HG03575 (cell line): ENCODE data around the gene YY1.
"Not testable (repeated sequence)": the region's sequence is repeated elsewhere in the genome, so short reads cannot be mapped to it uniquely, and the experiment has no call there.

ENCODE experiments used
- ATAC-seq: cut with Tn5 transposase; IDR thresholded peaks from one replicate; pipeline ENCODE4 v1.9.1; 2021; ENCODE audit not compliant: unreplicated experiment, insufficient number of reproducible peaks, low FRiP score; ENCODE audit errors: extremely low read depth

YY1 gene

GRCh38 chr14:100279133-100279532, 40.2 kb downstream of the YY1 start:
- ATAC-seq: no peak

DNA sequence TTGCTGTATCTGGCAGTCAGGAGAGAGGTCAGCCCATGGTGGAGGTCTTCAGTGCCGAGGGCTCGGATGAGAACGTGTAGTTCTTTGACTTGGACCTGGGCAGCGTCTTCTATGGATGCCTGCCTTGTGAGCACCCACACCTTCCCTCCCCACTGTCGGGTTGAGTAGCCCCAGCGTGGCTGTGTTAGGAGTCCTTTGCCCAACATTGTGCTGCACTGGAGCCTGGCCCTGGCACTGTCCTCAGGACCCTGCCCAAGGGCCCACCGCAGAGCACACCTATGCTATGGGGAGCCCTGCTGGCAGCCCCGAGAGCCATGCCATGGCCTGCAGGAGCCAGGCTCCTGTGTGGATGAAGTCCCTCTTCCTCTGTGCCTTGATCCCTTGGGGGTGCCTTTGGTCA, 40.6 kb downstream of the YY1 start:
- no peak for ATAC-seq

DNA sequence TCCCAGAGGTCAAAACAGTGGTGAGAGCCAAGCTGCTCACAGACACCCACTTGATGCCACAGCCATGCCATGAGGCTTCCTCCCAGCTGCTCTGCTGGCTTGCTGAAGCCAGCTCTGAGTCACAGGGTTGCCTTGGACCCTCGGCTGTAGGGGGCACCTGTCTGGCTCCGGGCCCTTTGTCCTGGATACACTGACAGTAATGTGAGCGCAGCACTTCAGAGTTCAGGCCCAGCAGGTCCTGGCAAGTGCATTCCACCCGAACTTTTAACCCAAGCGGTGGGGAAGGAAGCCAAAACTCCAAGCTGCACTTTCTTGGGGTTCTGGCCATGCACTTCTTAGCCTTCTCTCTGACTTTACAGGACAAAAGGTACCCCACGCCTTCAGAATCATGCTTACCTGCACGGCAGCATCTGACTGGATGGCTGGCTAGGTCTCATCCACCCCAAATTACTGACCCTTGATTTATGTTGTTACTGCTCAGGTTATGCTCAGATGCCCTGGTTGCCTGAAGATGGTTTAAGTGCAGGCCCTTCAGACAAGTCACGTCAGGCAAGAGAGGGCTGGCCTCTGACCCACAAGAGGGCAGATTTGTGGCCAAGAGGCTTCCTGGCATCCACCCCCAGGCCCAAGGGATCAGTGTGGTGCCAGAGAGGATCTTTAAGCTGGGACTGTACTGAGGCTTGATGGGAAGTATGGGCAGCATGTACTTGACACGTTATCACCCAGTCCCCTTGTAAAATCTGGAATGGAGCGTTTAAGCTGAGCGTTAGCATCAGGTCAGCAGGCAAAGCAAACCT, 42.5 kb downstream of the YY1 start:
- ATAC-seq: no peak

GRCh38 chr14:100282083-100282350, 43.1 kb downstream of the YY1 start:
- ATAC-seq: no peak

DNA sequence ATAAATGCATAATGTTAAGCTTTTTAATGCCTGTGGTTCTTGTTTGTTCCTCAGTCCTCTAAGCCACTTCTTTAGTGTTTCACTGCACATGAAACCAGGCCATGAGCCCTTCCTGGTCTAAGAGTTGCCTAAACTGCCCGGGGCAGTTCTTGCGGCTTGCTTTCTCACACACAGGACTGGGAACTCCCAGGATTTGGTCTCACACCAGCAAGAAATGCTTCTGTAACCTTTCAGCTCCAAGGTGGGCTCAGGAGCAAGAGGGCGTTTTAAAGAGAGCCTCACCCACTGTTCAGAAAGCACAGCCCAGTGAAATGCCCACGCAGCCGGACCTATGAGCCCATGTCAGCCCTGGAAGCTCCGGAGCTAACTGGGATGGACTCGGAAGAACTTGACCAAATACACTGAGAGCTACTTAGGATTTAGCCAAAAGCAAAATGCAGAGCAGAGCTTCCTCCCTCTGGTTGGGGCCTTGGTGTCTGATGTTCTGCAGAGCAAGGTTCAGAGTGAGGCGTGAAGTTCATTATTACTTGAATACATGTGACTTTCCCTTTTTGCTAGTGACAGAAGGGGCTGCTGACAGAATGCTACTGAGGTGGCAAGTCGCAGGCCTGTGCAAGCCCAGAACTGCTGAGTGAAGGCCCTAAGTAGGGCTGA, 43.9 kb downstream of the YY1 start:
- no peak for ATAC-seq

GRCh38 chr14:100283436-100283835, 44.5 kb downstream of the YY1 start:
- ATAC-seq: not testable (repeated sequence)

- no peak for ATAC-seq
Observed at GRCh38 chr14:100283984-100284881, 45.3 kb downstream of the YY1 start.

DNA sequence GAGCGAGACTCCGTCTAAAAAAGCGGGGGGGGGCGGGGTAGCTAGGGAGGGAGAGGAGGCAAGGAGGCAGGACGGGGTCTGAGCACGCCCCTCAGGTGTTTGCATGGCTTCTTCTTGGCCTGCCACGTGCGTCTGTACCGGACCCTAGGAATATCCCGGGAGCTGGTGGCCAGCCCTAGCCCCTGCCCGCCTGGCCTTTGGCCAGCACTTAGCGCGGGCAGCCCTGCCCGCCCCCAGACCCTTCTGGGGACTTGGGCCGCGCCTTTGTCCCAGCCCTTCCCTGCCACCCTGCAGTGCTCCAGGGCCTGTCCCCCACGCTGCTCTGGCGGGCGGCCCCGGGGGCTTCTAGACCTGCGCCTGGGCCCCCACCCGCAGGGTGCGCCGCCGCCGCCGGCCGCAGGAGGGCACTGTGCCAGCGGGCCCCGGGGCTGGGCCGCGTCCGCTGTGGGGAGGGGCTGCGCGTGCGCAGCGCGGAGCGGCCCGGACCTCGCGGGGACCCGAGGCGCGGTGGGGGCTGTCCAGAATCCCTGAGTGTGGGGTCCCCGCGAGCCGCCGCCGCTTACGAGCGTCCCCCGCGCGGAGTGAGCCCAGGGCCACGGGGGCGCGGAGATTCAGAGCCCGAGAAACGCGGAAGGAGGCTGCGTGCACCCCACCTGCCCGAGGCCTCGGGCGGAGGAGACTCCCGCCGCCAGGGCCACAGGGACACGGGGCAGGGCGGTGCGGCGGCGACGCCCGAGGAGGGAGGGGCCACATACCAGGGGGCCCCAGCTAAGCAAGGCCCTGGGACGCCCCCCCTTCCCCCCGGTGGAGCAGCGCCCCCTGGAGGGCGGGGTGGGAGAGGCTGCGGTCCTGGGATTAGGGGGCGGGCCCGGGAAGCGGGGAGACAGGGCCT, 46.3 kb downstream of the YY1 start:
- ATAC-seq: no peak

- no peak for ATAC-seq
Observed at GRCh38 chr14:100285913-100286400, 47.0 kb downstream of the YY1 start.

DNA sequence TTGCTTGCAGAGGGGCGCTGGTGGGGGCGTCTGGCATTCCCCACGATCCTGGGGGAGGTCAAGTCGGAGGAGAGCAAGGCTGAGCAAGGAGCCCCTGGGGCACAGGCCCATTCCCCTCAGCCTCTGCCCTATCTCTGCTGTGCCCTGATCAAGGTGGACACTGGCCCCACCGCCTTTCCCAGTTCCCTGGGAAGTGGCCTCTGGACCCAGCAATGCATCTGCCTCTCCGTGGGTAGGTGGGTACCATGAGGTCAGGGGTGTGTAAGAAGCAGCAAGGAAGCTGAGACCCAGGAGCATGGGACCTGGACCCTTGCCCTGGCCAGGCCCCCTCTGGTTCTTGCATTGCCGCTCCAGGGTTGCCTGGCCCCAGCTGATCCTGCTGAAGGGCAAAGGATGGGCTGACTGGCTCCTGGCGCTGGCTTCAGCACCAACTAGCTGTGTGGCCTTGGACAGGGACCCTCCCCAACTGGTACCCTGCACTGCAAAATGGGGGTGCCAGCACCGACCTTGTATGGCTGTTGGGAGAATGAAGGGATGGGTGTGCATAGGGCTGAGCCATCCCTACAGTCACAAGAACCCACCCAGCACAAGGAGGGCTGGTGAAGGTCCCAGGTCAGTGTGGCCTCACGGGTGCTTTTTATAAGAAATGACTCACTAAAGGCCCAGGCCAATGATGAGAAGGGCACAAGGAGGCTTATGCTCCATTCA, 47.7 kb downstream of the YY1 start:
- ATAC-seq: no peak

GRCh38 chr14:100287202-100287997, 48.5 kb downstream of the YY1 start:
- ATAC-seq: no peak

DNA sequence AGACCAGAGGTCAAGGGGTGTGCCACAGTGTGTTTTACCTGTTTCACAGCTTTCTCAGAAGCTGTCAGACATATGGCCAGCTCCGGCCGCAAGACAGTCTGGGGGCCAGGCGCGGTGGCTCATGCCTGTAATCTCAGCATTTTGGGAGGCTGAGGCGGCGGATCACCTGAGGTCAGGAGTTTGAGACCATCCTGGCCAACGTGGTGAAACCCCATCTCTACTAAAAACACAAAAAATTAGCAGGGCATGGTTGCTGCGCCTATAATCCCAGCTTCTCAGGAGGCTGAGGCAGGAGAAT, 49.0 kb downstream of the YY1 start:
- ATAC-seq: not testable (repeated sequence)

DNA sequence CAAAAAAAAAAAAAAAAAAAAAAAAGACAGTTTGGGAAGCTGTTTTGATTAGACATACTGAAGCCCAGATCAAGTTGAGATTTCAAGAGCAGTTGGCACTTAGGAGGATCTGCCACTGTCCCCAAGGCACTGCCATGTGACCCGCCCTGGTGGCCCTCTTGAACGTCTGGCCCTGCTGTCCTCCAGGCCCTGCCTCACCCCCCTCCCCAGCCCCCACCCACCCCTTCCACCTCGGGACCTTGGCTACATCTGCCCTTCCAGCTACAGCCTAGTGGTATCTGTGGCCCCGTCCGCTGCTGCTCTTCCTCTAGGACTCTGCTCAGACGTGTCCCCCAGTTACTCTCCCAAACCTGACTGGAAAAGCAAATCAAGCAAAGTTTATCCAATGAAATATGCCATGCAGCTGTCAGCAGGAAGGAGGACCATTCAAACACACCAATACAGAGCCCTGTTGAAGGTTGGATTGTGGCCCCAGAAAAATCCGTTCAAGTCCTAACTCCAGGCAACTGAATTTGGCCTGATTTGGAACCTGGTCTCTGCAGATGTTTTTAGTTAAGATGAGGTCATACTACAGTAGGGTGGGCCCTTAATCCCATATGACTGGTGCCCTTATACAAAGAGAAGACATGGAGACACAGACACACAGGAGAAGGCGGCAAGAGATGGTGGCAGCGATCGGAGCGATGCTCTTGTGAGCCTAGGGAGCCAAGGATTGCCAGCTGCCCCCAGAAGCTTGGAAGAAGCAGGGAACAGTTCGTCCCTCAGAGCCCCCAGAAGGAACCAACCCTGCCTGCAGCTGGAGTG, 49.6 kb downstream of the YY1 start:
- ATAC-seq: no peak

- no peak for ATAC-seq
Observed at GRCh38 chr14:100289916-100290606, 51.1 kb downstream of the YY1 start.

DNA sequence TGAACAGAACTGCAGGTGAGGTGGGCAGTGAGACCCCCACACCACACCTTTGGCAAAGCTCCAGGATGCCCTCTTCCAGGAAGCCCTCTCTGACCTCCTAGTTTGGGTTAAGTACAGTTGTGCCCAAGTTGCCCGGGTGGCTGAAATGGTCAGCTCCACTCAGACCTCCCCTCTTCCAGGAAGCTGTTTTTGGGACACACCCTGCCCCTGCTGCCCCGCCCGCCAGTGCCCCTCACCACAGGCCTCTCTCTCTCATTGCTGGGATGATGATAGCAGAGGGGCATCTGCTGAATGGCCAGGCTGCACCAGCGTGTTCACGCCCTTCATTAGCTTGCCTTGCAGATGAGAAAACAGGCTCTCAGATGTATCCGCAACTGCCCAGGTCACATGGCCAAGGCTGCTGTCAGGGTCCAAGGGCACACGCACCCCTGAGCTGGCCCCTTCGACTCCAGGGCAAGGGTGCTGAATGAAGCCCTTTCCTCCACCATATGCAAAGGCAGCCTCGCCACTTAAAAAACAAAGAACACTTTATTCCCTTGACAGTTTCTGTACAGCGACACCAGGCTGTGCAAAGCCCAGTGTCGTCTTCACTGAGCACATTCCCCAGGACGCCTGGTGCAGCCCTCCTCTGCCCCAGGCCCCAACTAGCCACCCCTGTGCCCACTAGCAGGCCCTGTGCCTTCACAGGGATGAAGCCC, 51.8 kb downstream of the YY1 start:
- no peak for ATAC-seq
